GM12801 (cell line): Measurements from ENCODE around the gene TLDC2.

Experiments used
- TF ChIP-seq, protein P1 (sequence below): IDR thresholded peaks from one replicate; pipeline ENCODE4 v1.5.1; 2011; ENCODE audit warnings: control low read depth; ENCODE audit not compliant: insufficient read length; ENCODE audit errors: extremely low read depth

Gene TLDC2

GRCh38 chr20:36855241-36855657 lies 20.7 kb upstream of the TLDC2 start:
- TF ChIP-seq, protein P1, sequence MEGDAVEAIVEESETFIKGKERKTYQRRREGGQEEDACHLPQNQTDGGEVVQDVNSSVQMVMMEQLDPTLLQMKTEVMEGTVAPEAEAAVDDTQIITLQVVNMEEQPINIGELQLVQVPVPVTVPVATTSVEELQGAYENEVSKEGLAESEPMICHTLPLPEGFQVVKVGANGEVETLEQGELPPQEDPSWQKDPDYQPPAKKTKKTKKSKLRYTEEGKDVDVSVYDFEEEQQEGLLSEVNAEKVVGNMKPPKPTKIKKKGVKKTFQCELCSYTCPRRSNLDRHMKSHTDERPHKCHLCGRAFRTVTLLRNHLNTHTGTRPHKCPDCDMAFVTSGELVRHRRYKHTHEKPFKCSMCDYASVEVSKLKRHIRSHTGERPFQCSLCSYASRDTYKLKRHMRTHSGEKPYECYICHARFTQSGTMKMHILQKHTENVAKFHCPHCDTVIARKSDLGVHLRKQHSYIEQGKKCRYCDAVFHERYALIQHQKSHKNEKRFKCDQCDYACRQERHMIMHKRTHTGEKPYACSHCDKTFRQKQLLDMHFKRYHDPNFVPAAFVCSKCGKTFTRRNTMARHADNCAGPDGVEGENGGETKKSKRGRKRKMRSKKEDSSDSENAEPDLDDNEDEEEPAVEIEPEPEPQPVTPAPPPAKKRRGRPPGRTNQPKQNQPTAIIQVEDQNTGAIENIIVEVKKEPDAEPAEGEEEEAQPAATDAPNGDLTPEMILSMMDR = no peak

GRCh38 chr20:36856195-36856594 lies 19.7 kb upstream of the TLDC2 start:
- TF ChIP-seq, protein P1 = no peak

DNA sequence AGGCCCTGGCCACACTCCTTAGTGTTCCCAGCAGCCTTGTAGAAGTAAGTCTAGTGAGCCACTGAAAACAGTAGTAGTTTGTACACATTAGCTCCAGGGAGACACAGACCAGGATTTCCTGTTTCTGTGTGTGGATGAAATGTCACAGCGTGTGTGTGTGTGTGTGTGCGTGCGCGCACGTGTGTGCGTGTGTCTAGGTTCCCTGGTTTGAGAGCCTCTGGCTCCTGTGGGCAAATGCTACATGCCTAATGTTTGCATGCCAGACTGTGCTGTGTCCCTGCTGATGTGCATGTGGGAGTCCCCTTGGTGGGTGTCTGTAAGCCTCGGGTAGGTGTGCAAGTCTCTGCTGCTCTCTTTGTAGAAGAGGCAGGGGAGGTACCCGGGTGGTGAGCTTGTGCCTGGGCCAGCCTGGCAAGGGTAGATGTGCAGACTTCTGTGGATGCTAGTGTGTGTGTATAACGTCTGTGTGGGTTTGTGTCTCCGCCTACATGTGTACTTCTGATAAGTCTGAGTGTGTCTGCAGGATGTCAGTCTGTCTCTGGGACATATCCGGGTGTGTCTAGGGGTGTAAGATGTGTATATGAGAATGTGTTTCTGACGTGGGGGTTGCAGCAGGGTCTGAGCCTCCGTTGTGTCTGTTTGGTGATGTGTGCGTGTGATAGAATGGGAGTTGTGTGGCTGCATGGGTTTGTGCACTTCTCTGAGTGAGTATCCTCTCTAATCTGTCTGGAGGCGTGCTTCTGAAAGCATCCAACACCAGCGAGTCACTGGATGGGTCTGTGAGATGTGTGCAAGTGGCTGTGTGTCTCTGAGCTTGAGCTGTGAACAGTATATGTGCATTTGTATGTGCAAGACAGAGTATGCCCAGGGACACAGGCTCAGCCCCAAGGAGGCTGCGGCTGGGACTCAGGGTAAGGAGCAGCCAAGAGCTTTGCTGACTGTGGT lies 19.0 kb upstream of the TLDC2 start:
- TF ChIP-seq, protein P1 = no peak

- TF ChIP-seq, protein P1 = no peak
Measured at GRCh38 chr20:36859282-36859555, 16.7 kb upstream of the TLDC2 start.

- TF ChIP-seq, protein P1 = no peak
Measured at GRCh38 chr20:36859700-36860330, 16.1 kb upstream of the TLDC2 start.

- TF ChIP-seq, protein P1 = no peak
Measured at GRCh38 chr20:36860339-36860738, 15.6 kb upstream of the TLDC2 start.

DNA sequence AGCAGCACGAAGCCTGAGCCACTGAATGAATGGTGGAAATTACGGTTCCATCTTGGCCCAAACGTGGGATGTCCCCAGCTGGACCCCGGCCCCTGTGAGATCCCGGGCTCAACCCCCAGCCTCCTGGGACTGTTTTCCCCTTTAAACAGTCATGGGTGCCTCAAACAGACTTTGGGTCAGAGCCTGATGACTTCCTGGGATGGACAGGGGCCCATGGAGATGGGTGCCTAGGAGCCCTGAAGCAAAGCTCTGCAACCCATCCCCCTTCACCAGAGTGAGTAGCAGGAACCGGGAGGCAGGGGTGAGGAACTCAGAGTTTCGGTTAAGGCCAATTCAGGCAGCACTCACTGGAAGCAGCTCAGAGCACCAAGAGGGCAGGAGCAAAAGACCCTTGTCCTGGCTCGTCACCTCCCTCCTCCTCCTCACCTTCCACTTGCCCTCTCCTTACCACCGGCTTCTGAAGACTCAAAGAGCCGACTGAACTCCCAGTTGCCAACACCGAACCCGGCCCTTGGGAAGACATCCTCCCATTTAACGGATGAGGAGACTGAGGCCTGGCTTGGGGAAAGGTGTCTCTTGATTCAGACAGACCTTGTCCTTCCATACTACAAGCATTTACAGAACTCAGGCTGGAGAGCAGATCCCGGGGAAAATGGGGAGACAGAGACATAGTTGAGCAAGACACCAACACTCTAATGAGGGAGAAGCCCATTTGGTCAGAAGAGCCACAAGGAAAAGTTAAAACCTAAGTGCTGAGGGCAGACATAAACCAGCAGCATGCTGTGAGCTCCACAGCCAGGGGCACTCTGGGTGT lies 14.9 kb upstream of the TLDC2 start:
- TF ChIP-seq, protein P1 = no peak
